Measurements from ENCODE around the gene PPP4R3A.

PPP4R3A gene

GRCh38 chr14:91516663-91517388 is 6.7 kb upstream of the PPP4R3A start:
- no peak for DNase-seq (ENCODE audit: insufficient read length, low spot score)
- no peak for FAIRE-seq
- TF ChIP-seq CTCF (IDR thresholded peaks at IDR 0.05; ENCODE audit: insufficient read depth, missing control alignments) = no peak

DNA sequence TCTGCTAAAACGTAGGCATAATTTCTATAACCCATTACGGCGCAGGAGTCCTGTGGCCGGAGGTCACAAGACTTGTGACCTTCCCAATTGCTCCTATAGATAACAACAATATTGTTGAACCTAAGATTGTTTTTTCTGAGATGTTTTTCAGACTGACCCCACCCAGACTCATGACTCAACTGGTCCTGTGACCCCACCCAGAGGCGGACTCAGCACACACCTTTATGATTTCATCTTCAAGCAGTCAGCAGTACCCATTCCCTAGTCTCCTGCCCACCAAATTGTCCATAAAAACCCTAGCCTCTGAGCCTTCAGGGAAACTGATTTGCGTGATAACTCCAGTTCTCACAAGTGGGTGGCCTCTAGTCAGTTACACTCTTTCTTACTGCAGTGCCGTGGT is 5.9 kb upstream of the PPP4R3A start:
- DNase-seq (ENCODE audit: insufficient read length, low spot score) (no peak), FAIRE-seq (no peak)
- no peak for TF ChIP-seq CTCF (IDR thresholded peaks at IDR 0.05; ENCODE audit: insufficient read depth, missing control alignments)

- DNase-seq (ENCODE audit: insufficient read length, low spot score) = no peak
- peak; percentile 58 for FAIRE-seq
- TF ChIP-seq CTCF (IDR thresholded peaks at IDR 0.05; ENCODE audit: insufficient read depth, missing control alignments) = no peak
Observed at GRCh38 chr14:91511043-91511383, 903 bp upstream of the PPP4R3A start.

- TF ChIP-seq CTCF (IDR thresholded peaks at IDR 0.05; ENCODE audit: insufficient read depth, missing control alignments) = no peak
Observed at GRCh38 chr14:91509878-91510170, 286 bp downstream of the PPP4R3A start.

DNA sequence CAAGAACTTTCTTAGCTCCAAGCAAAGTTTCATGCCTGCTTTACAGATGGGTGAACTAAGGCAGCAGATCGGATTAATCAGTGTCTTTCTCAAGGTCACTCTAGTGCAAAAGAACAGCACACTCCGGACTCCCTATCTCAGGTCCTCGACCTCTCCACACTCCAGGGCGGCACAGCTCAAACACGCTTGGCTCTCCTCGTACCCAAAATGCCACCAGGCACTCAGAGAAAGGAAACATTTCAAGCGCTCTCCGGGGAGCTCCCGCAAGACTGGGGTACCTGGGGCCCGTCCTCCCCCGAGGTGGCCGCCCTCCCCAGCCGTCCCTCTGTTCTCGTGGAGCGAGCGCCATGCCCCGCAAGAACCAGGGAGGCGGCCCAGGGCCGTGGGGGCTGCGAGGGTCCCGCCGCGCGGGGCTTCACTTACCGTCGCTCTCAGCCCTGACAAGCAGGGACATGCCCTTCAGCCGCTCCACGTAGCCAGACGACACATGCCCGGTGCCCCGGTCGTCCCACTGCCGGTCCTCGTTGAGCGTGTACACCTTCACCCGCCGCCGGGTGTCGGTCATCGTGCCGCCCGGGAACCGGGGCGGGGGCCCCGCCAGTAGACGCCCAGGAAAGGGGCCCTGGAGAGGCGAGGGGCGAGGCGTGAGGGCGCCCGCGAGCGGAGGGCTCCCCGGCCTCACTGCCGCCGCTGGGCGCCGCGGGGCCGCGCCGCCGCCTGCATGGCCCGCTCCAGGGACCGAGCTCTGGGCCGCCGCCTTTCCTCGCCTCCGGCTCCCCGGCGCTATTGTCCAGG is 830 bp downstream of the PPP4R3A start:
- no peak for DNase-seq (ENCODE audit: insufficient read length, low spot score)
- TF ChIP-seq CTCF (IDR thresholded peaks at IDR 0.05; ENCODE audit: insufficient read depth, missing control alignments) = no peak
- no peak for FAIRE-seq

More at GRCh38 chr14:91509878-91510170, 286 bp downstream of the PPP4R3A start:
- DNase-seq (ENCODE audit: insufficient read length, low spot score) (no peak), FAIRE-seq (no peak)

DNA sequence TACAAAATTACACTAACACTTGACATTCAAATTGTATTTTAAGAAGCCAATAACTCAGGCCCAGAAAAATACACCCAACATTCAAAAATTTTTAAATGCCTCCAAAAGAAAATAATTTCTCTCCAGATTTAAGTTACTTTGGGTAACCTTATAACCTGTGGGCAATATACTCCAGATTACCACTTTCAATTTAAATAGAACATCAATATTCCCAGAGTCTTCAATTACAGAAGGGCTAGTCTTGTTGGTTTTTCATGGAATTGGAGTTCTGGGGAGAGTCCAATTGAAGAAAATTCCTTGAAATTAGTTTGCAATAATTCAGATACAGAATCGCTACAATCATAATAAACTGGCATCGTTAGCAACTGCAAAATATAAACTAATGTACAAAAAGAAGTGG is 2.0 kb downstream of the PPP4R3A start:
- no peak for DNase-seq (ENCODE audit: insufficient read length, low spot score)
- no peak for TF ChIP-seq CTCF (IDR thresholded peaks at IDR 0.05; ENCODE audit: insufficient read depth, missing control alignments)
- no peak for FAIRE-seq

- TF ChIP-seq CTCF (IDR thresholded peaks at IDR 0.05; ENCODE audit: insufficient read depth, missing control alignments) = no peak
- DNase-seq (ENCODE audit: insufficient read length, low spot score) = no peak
- FAIRE-seq = no peak
Observed at GRCh38 chr14:91506226-91506625, 3.9 kb downstream of the PPP4R3A start.

Measured in D721Med (cell line).